Stimulated activated CD4-positive, alpha-beta T cell treated with anti-CD3 and anti-CD28 coated beads, TNF-alpha, amount 100 ng/mL, for 1 hour (primary cell): ENCODE measurements around the gene MRPS34.
"Not testable (repeated sequence)": the region's sequence is repeated elsewhere in the genome, so short reads cannot be mapped to it uniquely, and the experiment has no call there.

Experiments
- DNase-seq, 3 donors: peaks; one replicate each; pipeline ENCODE4 v3.0.0-alpha.2; 2020; ENCODE audit warnings: low read depth in 3 of 3, low spot score in 1 of 3

MRPS34 gene

GRCh38 chr16:1772908-1773702 is at the start of gene MRPS34:
Gene MRPS34, minus strand, starts transcription at chr16:1773134. Its CDS starts 15 bp downstream, at chr16:1773119.
- peak; percentile 37 to 71 (median 53) for DNase-seq

- no peak for DNase-seq
These were observed 49.1 kb upstream of the MRPS34 start for GRCh38 chr16:1821861-1822611.

- no peak for DNase-seq
These were observed 48.0 kb upstream of the MRPS34 start for GRCh38 chr16:1820946-1821290.

DNA sequence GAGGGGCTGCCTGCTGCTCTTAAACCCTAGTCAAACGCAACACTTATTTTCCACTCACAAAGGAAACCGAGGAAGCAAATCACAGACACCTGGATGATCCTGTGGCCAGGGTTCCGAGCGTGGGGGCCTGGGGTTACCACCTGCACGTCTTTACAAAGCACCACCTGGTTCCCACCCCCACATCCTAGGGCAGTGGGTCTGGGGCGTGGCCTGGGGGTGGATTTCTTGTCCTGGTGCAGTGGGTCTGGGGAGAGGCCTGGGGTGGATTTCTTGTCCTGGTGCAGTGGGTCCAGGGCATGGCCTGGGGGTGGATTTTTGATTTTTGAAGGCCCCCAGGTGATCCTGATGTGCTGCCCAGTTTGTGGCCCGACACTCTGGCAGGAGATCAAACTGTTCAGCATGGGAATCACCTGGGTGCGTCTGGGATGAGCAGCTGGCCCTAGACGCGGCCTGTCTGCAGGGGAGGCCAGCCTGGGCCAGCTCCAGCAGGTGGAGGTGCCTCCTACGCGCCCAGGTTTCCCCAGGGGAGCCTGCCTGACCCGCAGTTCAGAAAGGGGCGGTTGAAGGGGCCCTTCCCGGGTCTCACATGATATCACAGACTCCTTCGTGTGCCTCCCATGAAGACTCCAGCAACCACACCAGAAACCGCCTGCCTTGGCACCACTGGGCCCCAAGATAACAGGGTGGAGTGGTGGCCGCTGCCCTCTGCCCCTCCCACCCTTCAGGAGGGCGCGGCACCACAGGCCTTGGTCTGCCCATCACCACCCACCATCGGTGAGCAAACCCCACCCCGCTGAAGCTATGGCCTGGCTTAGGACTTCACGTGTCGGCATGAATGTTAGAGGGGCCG is 47.4 kb upstream of the MRPS34 start:
- no peak for DNase-seq

DNA sequence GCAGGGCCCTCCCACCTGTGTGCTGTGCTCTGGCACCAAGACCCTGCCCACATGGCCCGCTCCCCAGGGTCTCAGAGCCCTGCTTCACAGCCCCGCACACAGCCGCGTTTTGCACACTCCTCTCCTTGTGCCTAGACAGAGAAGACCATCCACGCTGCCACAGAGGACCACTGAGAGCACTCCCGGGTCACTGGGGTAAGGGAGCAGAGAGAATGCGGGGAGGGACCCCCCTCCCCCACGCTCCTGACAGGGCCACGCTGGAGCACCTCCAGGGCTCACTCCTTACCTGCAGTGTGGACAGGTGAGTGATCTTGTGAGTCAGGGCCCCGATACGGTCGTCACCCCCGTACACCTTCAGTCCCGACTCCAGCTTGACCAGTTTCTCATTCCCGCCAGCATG is 46.7 kb upstream of the MRPS34 start:
- DNase-seq = no peak

- DNase-seq = no peak
These were observed 46.1 kb upstream of the MRPS34 start for GRCh38 chr16:1818873-1819525.

DNA sequence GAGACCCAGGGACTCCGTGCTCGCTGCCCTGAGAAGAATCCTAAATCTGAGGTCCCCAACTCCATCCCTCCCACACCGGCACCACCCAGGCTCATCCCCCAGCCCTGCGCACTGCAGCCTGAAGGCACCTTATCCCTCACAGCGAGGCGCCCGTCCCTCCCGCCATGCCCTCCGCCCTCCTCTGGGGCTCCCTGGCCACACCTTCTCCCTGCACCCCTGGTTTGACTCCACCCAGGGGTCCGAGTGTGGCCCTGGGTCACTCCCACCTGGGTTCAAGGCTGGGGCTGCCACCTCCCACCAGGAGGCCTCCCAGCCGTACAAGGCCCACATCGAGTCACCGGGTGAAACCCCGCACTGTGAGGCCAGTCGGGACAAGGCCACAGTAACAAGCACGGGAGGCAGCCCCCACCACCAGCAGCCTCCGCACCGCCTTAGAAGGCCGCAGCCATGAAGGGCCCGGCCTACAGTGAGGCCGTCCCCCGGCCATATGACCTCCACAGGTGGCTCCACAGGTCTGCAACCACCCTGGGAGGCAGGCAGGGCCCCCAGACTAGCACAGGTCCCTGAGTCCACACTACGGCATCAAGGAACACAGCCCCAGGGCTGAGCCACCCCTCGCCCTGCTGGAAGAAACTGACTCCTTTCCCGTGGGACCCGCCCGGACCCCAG is 45.4 kb upstream of the MRPS34 start:
- no peak for DNase-seq

- no peak for DNase-seq
These were observed 44.8 kb upstream of the MRPS34 start for GRCh38 chr16:1817716-1818115.

DNA sequence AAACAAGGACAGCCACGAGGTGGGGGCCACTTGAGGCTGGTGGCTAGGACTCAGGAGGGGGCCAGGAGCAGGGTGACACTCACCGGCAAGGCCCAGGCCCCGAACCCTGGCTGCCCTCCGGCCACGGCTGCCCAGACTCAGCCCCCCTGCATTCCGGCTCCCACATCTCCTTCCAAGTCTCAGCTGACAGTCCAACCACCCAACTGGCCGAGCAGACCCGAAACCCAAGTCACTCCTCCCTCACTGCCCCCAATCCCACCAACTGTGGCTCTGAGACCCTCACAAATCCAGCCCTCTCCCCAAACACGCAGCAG is 44.3 kb upstream of the MRPS34 start:
- no peak for DNase-seq

GRCh38 chr16:1816396-1817275 is 43.7 kb upstream of the MRPS34 start:
- DNase-seq = no peak

DNA sequence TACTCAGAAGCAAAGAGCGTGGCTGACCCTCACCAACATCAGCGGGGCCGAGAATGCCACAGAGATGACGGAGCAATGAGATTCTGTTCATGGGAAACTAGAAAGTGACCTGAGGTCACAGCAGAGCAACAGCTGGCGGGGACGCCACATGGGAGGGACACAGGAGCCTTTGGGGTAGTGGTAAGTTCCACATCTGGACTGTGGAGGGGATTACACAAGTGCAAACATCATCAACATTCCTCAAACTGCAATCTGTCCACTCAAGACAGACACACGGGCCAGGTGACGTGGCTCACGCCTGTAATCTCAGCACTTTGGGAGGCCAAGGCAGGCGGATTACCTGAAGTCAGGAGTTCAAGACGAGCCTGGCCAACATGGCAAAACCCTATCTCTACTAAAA is 42.5 kb upstream of the MRPS34 start:
- DNase-seq = no peak

GRCh38 chr16:1812732-1813163 is 39.8 kb upstream of the MRPS34 start:
- DNase-seq = peak in 2 of 3 donors; percentile 24 to 26

DNA sequence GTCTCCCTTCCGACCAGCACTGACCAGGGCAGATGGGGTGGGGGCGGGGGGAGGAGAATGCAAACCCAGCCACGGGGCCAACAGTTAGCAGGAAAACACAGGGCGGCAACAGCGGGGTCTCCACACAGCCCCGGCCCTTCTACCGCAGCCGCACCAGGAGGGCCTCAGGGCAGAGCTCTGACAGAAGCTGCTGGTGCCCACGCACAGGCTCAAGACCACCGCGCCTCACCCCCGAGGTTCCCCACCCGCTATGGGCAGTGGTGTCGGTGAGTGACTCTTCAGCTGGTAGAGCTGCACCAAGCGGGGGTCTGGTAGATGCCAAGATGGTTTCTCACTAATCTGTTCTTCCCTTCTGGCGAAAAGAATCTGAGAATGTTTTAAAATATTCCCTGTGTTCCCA is 37.6 kb upstream of the MRPS34 start:
- no peak for DNase-seq

DNA sequence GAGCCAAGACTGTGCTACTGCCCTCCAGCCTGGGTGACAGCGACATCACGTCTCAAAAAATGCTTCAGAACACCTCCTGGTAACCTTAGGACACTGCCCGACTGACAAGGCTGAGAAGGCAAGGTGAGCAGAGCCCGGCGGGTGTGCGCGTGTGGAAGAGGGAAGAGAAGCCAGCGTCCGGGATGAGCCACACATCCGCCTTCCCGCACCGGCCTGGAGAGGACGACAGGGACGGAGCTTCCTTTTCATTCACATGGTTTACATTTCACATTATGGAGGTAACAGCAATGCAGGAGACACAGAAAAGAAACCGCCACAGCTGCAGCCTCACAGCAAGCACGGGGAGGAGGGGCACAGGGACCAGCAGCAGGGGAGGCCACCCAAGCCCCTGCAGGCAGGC is 37.2 kb upstream of the MRPS34 start:
- no peak for DNase-seq

DNA sequence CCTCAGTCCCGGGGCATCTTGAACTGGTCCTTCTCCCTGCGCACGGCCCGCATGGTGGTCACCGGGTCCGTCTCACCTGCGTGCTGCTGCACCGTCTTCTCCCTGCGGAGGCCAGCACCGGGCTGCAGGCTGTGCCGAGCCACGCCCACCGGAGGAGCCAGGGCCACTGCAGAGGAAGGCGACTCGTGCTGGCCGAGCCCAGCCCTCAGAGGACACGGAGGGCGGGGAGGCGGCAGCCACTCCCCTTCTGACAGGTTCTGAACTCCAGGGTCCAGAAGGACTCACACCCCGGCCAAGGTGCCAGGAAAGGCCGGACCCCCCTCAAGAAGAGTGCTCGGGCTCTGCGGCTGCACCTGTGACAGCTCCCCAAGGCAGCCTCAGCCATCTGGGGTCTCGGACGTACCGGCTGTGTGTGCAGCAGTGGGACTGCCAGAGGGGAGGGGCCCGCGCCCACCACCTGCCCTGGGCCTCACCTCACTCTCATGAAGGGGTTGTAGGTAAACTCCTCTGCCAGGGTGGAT is 36.4 kb upstream of the MRPS34 start:
- no peak for DNase-seq

DNA sequence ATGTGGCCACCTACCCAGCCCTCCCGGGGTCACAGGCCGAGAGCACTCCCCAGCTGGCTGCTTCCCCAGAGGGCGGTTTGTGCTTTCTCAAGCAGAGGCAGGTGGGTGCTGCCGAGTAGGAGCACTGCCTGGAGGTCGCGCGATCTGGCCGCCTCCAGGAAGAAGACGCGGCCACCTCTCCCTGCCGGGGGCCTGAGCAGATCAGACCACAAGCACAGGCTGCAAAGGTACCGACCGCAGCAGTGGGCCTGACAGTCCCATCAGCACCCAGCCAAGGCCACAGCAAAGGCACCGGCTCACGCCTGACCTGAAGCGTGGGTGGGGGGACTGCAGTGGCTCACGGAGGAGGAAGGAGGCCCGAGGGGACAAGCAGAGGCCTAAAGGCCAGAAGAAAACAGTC is 35.8 kb upstream of the MRPS34 start:
- no peak for DNase-seq

DNA sequence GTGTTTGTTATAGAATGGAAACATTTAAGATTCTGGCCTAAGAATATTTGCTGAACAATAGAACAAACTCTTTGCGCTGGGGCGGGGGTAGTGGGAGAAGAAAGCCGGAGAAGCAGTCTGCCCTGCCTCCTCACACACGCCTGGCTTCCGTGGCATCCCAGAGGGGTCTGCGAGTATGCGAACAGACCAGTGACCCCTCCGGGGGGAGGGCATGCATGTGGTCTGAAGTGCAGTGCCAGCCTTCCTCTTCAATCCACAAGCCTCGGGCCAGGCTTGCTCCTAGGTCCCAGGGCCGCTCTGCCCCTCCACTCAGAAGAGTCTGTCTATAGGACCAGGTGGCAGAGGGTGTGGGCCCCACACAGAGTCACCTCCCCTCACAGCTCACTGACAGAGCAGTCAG is 34.7 kb upstream of the MRPS34 start:
- no peak for DNase-seq

GRCh38 chr16:1800701-1801100 is 27.8 kb upstream of the MRPS34 start:
- no peak for DNase-seq

DNA sequence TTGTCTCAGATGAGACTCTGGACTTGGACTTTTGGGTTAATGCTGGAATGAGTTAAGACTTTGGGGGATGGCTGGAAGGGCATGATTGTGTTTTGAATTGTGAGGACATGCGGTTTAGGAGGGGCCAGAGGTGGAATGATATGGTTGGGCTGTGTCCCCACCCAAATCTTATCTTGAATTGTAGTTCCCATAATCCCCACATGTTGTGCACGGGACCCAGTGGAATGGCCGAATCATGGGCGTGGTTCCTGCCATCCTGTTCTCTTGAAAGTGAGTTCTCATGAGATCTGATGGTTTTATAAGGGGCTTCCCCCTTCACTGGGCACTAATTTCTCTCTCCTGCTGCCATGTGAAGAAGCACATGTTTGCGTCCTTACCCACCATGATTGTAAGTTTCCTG is 26.3 kb upstream of the MRPS34 start:
- DNase-seq = not testable (repeated sequence)
